ENCODE measurements around the gene NECAB3. TPM values are rescaled to one million over a fixed set of nuclear protein-coding genes. Genes with fewer than 3 reads are reported as not detected.

The NECAB3 gene
- total and polyA plus RNA-seq, 2 of the 13 experiments (the other 11 are each of a cell fraction or from before 2014, with no cell fraction given), result 61.5 to 65.5 TPM

DNA sequence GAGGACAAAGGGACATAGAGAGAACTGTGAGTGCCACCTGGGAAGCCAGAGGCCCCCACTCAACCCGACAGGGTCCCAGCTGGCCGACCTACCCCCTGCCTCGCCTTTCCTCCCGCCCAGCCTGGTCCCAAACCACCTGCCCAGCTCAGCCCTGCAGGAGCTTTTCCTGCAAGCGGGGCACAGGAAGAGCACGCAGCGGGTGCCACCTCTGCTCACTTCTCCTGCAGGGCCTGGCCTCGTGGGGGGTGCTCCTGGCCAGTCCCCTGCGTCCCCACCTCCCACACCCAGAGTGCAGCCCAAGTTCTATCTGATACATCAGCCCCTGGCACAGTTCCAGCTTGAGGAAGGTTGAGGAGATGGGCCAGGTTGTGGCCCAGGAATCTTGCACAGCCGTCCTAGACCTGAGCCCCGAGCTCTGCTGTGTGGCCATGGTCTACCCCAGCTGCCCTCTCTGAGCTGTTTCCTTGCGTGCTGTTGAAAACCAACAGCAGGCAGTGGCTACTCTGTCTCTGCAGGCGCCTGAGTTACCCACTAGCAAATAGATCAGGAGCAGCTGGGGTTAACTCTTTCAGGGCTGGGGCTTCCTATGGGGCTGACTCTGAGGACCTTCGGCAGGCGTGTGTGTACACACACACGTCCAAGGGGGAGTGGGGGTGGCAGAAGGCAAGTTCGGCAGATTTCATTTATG lies 1.7 kb downstream of the NECAB3 start (continued):
- TF ChIP-seq ZNF652 (CRISPR knock-in tag; IDR thresholded peaks at IDR 0.05; ENCODE audit: borderline replicate concordance, low read depth) (peak; percentile 97), ZNF275 (CRISPR knock-in tag; IDR thresholded peaks at IDR 0.05; ENCODE audit: borderline replicate concordance) (no peak), ZNF772 (CRISPR knock-in tag; IDR thresholded peaks at IDR 0.05) (peak; percentile 34; the same call in 1 of the 2 replicates), ZNF383 (CRISPR knock-in tag; IDR thresholded peaks at IDR 0.05; ENCODE audit: borderline replicate concordance) (no peak), ZNF230 (CRISPR knock-in tag; IDR thresholded peaks at IDR 0.05) (peak; percentile 69), ATAD3A (CRISPR knock-in tag; IDR thresholded peaks at IDR 0.05) (0 out of 2 replicates have a peak, but pooled peaks have one; percentile 38), POGZ (CRISPR knock-in tag; IDR thresholded peaks at IDR 0.05) (0 out of 2 replicates have a peak, but pooled peaks have one; percentile 19), ZNF788 (CRISPR knock-in tag; IDR thresholded peaks at IDR 0.05; ENCODE audit: borderline replicate concordance) (0 out of 2 replicates have a peak, but pooled peaks have one; percentile 64), ZNF687 (CRISPR knock-in tag; IDR thresholded peaks at IDR 0.05) (peak; percentile 45; the same call in 1 of the 2 replicates), MYC (CRISPR knock-in tag; IDR thresholded peaks at IDR 0.05; ENCODE audit: borderline replicate concordance) (0 out of 2 replicates have a peak, but pooled peaks have one; percentile 32), ZNF792 (CRISPR knock-in tag; IDR thresholded peaks at IDR 0.05) (no peak), ZNF747 (CRISPR knock-in tag; IDR thresholded peaks at IDR 0.05; ENCODE audit: borderline replicate concordance) (0 out of 2 replicates have a peak, but pooled peaks have one; percentile 47), SSRP1 (CRISPR knock-in tag; IDR thresholded peaks at IDR 0.05) (peak; percentile 83; the same call in 1 of the 2 replicates), KIAA2018 (CRISPR knock-in tag; IDR thresholded peaks at IDR 0.05; ENCODE audit: borderline replicate concordance) (no peak; the same call in 1 of the 2 replicates), U2AF2 (IDR thresholded peaks at IDR 0.05; ENCODE audit: low read depth, low read length) (no peak), WIZ (CRISPR knock-in tag; IDR thresholded peaks at IDR 0.05) (no peak; the same call in 1 of the 2 replicates)
